Stomach (tissue), 4 donors: ENCODE measurements around the gene TMCO4.

Source experiments
- EP300 ChIP-seq: sonication (generic); formaldehyde crosslinking; IDR thresholded peaks from one replicate; pipeline ENCODE4 v1.6.1; 2017; ENCODE audit warnings: antibody characterized with exemption
- POLR2A ChIP-seq, 4 donors: fragments of 450-650 bp; IDR thresholded peaks; one replicate each; pipeline ENCODE4 v1.6.1; 2016; ENCODE audit warnings: antibody characterized with exemption in 4 of 4, control low read depth in 2 of 4, mild to moderate bottlenecking in 1 of 4, moderate library complexity in 1 of 4
- TF ChIP-seq, protein P1 (sequence below), 7 experiments: fragments of 450-650 bp in 4 of 7; fragments of 200-600 bp in 3 of 7; sonication (generic) in 3 of 7; IDR thresholded peaks; one replicate each; pipeline ENCODE4 v1.5.1; 2016 to 2019; ENCODE audit warnings: antibody characterized with exemption in 7 of 7, control low read depth in 2 of 7, mild to moderate bottlenecking in 1 of 7

DNA sequence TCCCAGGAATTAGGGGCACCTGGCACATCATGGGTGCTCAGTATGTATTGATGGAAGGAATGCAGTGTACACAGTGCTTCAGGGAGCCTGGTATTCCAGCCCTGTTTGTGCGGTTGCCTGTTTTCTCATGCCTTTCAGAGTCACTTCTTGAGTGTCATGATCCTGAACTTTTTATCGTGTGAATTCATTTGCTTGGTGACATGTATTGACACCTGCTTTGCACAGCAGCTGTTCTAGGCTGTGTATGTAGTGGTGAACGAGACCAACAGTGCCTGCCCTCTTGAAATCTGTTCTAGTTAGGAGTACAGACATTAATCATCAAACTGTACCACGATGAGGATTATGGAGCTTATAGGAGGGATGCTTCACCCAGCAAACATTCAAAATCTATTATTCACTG lies 128.9 kb downstream of the TMCO4 start:
- TF ChIP-seq, protein P1, sequence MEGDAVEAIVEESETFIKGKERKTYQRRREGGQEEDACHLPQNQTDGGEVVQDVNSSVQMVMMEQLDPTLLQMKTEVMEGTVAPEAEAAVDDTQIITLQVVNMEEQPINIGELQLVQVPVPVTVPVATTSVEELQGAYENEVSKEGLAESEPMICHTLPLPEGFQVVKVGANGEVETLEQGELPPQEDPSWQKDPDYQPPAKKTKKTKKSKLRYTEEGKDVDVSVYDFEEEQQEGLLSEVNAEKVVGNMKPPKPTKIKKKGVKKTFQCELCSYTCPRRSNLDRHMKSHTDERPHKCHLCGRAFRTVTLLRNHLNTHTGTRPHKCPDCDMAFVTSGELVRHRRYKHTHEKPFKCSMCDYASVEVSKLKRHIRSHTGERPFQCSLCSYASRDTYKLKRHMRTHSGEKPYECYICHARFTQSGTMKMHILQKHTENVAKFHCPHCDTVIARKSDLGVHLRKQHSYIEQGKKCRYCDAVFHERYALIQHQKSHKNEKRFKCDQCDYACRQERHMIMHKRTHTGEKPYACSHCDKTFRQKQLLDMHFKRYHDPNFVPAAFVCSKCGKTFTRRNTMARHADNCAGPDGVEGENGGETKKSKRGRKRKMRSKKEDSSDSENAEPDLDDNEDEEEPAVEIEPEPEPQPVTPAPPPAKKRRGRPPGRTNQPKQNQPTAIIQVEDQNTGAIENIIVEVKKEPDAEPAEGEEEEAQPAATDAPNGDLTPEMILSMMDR (IDR thresholded peaks at IDR 0.05): no peak
- TF ChIP-seq POLR2A (IDR thresholded peaks at IDR 0.05): no peak
- TF ChIP-seq EP300: no peak
